Cortex of kidney (tissue), 1 donor: ENCODE results near the gene KAZN.
"Not testable (repeated sequence)": the region's sequence is repeated elsewhere in the genome, so short reads cannot be mapped to it uniquely, and the experiment has no call there.

Source experiments
- DNase-seq: peaks from one replicate; lab custom pipeline; 2025; lab: John Stamatoyannopoulos, UW

Gene KAZN

GRCh38 chr1:15115542-15116330, 517.3 kb downstream of the KAZN start:
- DNase-seq: no peak

GRCh38 chr1:15116966-15117365, 518.5 kb downstream of the KAZN start:
- no peak for DNase-seq

- DNase-seq: no peak
These were observed 519.3 kb downstream of the KAZN start for GRCh38 chr1:15117671-15118325.

GRCh38 chr1:15118579-15118978, 520.1 kb downstream of the KAZN start:
- DNase-seq: no peak

GRCh38 chr1:15120251-15120945, 521.9 kb downstream of the KAZN start:
- no peak for DNase-seq

GRCh38 chr1:15122331-15122730, 523.8 kb downstream of the KAZN start:
- no peak for DNase-seq

GRCh38 chr1:15123270-15123669, 524.8 kb downstream of the KAZN start:
- no peak for DNase-seq

GRCh38 chr1:15123925-15124324, 525.4 kb downstream of the KAZN start:
- no peak for DNase-seq

- no peak for DNase-seq
These were observed 526.0 kb downstream of the KAZN start for GRCh38 chr1:15124362-15125100.

GRCh38 chr1:15125101-15125745, 526.7 kb downstream of the KAZN start:
- DNase-seq: no peak

- DNase-seq: no peak
These were observed 529.6 kb downstream of the KAZN start for GRCh38 chr1:15128077-15128476.

- DNase-seq: no peak
These were observed 530.2 kb downstream of the KAZN start for GRCh38 chr1:15128520-15129313.

GRCh38 chr1:15129944-15130343, 531.5 kb downstream of the KAZN start:
- no peak for DNase-seq

- no peak for DNase-seq
These were observed 532.1 kb downstream of the KAZN start for GRCh38 chr1:15130607-15131006.

- DNase-seq: no peak
These were observed 534.5 kb downstream of the KAZN start for GRCh38 chr1:15132965-15133364.

- DNase-seq: no peak
These were observed 535.8 kb downstream of the KAZN start for GRCh38 chr1:15134285-15134684.

- not testable (repeated sequence) for DNase-seq
These were observed 537.1 kb downstream of the KAZN start for GRCh38 chr1:15135604-15136003.

- DNase-seq: no peak
These were observed 539.3 kb downstream of the KAZN start for GRCh38 chr1:15137809-15138208.

- DNase-seq: no peak
These were observed 541.3 kb downstream of the KAZN start for GRCh38 chr1:15139654-15140350.

GRCh38 chr1:15141935-15142539, 543.6 kb downstream of the KAZN start:
- DNase-seq: no peak
